Dermis blood vessel endothelial cell (primary cell): ENCODE data around the gene IFT43. TPM values are rescaled to one million over a fixed set of nuclear protein-coding genes. Genes with fewer than 3 reads are reported as not detected.

ENCODE experiments used
- DNase-seq: peaks from one replicate; pipeline ENCODE4 v3.0.0; 2010
- total RNA-seq: library from RNA; depleted of rRNA; stranded (reverse); fragments of >200 nt; gene quantifications from 2 replicates; pipeline ENCODE4 v1.2.3, GENCODE V29; 2014

Gene IFT43
- total RNA-seq, 1 donor from 2014 or later = 28.4 TPM

GRCh38 chr14:76115010-76115422 lies 129.5 kb downstream of the IFT43 start:
- no peak for DNase-seq

- no peak for DNase-seq
Measured at GRCh38 chr14:76117789-76118484, 132.4 kb downstream of the IFT43 start.

GRCh38 chr14:76118594-76118993 lies 133.0 kb downstream of the IFT43 start:
- no peak for DNase-seq

- no peak for DNase-seq
Measured at GRCh38 chr14:76121089-76121748, 135.7 kb downstream of the IFT43 start.

GRCh38 chr14:76123426-76124225 lies 138.1 kb downstream of the IFT43 start:
- DNase-seq = no peak

GRCh38 chr14:76125511-76125910 lies 139.9 kb downstream of the IFT43 start:
- no peak for DNase-seq

- DNase-seq = no peak
Measured at GRCh38 chr14:76126076-76126475, 140.5 kb downstream of the IFT43 start.

GRCh38 chr14:76129851-76130576 lies 144.5 kb downstream of the IFT43 start:
- no peak for DNase-seq

GRCh38 chr14:76131071-76131965 lies 145.8 kb downstream of the IFT43 start:
- DNase-seq = no peak

- peak; percentile 44 for DNase-seq
Measured at GRCh38 chr14:76133103-76133502, 147.5 kb downstream of the IFT43 start.

Other genes with a start within 250 kb of the IFT43 start
- 2.6 and 4.1 TPM in 2 replicates for gene TGFB3, start 3.8 kb upstream of the IFT43 start, total RNA-seq
- gene GPATCH2L, start 166.2 kb downstream of the IFT43 start, total RNA-seq = 46.3 and 66.5 TPM in 2 replicates